Astrocyte of the cerebellum (primary cell): Measurements from ENCODE around the gene ZDHHC9.
"Not testable (repeated sequence)": the region's sequence is repeated elsewhere in the genome, so short reads cannot be mapped to it uniquely, and the experiment has no call there.

Experiments used
- DNase-seq: peaks from one replicate; pipeline ENCODE4 v3.0.0-alpha.2; 2011; ENCODE audit warnings: low read depth
- H3K4me3 ChIP-seq: 2 replicates; pipeline ENCODE4 v1.5.1; 2011; ENCODE audit warnings: mild to moderate bottlenecking, low read depth, low read length, moderate library complexity
- in situ Hi-C: cut with HindIII; loops from 2 replicates; pipeline ENCODE4 v1.10.0; 2017; ENCODE audit warnings: low sequenced_read_pairs
- TF ChIP-seq, protein P1 (sequence below): IDR thresholded peaks from 2 replicates; pipeline ENCODE4 v1.5.1; 2012; ENCODE audit warnings: low read length, low read depth, moderate library complexity, mild to moderate bottlenecking; ENCODE audit errors: missing control alignments

ZDHHC9 gene

DNA sequence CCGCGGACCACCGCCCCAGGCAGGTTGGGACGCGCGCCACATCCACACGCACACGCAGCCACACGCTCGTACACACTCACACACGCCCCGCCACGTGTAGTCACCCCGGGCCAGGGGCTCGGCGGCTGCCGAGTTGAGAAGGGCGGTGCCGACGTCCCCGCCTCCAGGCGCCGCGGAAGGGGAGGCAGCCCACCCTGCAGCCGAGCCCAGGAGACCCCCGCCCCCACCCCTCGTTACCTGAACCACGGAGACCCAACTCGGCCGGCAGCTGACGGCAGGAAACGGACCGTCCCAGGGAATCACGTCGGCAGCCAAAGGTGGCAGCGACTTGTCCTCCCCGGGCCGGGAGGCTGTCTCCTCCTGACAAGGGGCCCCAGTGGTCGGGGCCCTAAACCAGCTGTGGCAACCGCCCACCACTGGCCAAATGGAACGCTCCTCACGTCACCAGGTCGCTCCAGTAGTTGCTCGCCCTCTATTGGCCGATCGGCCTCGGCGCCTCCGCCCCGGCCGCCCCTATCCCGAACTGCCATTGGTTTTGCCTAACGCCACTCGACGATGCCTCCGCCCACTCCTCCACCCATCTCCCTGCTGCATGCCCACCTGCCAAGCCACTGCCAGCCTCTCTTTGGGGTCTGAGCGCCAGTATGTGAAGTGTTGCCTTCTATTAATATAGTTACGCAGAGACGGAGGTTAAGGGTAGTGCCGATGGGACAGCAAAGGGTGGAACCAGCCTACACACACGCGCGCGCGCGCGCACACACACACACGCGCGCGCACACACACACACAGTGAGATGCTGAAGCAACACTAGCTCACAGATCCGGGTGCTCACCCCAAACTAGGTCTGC, at the start of gene ZDHHC9:
TSS of gene ZDHHC9 (minus strand) at position 428 of the 848 bp plus-strand sequence. CDS start 1,941 bp downstream, outside the sequence.
- peak; percentile 55 for DNase-seq
- TF ChIP-seq, protein P1, sequence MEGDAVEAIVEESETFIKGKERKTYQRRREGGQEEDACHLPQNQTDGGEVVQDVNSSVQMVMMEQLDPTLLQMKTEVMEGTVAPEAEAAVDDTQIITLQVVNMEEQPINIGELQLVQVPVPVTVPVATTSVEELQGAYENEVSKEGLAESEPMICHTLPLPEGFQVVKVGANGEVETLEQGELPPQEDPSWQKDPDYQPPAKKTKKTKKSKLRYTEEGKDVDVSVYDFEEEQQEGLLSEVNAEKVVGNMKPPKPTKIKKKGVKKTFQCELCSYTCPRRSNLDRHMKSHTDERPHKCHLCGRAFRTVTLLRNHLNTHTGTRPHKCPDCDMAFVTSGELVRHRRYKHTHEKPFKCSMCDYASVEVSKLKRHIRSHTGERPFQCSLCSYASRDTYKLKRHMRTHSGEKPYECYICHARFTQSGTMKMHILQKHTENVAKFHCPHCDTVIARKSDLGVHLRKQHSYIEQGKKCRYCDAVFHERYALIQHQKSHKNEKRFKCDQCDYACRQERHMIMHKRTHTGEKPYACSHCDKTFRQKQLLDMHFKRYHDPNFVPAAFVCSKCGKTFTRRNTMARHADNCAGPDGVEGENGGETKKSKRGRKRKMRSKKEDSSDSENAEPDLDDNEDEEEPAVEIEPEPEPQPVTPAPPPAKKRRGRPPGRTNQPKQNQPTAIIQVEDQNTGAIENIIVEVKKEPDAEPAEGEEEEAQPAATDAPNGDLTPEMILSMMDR, result no peak
- in situ Hi-C loops, result no loop called here
- H3K4me3 ChIP-seq, result peak within 1 kb of the TSS; percentile 64

DNA sequence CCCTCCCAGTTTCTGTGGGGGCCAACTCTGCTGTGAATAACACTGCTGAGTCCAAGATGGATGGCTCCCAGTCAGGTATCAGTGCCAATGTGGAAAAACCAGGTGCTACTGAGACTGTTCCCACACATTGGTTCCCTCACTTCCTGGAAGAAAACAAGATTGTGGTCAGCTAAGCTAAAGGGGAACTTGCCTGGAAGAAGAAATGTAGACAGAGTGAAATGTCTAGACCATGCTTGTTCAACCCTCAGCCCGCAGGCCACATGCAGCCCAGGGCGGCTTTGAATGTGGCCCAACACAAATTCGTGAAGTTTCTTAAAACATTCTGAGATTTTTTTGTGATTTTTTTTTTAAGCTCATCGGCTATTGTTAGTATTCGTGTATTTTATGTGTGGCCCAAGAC, 33.7 kb upstream of the ZDHHC9 start:
- TF ChIP-seq, protein P1, result no peak
- H3K4me3 ChIP-seq, result no peak overlapping the region
- peak; percentile 19 for DNase-seq
- in situ Hi-C loops, result no loop called here

DNA sequence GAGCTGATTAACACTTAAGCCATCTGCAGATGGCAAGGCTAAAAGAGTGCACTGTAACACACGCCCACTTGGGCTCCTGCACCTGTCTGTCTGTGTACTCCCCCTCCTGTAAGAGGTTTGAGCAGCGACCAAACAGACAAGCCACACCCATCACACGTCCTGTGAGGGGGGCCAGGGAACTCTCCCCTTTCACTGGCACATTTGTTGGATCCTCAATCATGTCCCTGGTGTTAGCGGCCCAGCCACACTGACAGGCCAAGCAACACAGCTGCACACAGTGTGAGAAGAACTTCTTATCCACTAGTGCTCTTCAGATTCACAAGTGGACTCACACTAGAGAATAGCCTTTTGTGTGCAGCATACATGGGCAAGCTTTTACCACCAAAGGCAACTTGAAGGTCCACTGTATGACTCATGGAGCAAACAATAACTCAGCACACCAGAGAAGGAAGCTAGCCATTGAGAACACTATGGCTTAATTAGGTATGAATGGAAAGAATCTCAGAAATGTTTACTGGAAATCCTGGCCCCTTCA, 33.2 kb upstream of the ZDHHC9 start:
- H3K4me3 ChIP-seq, result no peak overlapping the region
- TF ChIP-seq, protein P1, result no peak
- in situ Hi-C loops, result no loop called here
- DNase-seq, result peak; percentile 64

DNA sequence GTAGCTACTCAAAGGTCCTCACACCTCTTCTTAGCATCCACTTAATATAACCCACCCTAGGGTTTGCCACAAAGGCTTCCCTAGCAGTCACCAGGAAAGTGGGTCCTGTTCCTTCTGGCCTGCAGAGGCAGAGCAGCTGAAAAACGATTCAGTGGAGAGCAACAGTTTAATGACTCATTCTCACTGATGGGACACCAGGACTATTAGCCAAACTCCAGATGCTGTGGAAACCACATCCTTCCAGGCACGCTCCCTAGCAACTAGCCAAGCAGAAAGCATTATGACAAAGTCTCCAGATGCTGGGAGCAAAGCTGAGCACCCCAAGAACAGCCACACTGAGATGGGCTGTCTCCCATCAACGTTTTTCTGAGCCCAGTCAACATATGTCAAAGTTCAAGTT, 32.0 kb upstream of the ZDHHC9 start:
- in situ Hi-C loops, result no loop called here
- DNase-seq, result peak; percentile 58
- TF ChIP-seq, protein P1, result peak; percentile 31
- H3K4me3 ChIP-seq, result no peak overlapping the region

DNA sequence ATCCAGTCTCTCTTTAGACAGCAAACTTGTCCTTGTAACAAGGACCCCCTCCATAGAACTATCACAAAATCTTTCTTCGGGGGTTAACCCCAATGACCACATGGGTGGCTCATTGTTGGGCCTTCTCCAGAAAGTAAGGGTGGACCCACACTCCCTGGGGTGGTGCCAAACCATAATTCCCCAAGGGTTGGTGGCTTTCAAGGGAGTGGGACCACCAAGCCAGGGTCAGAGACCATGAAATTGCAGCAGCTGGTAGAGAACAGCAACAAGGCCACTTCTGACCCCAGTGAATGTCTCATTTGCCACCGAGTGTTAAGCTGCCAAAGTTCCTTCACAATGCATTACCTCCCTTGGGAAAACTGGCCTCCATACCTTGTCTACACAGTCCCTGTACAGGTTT, 28.8 kb upstream of the ZDHHC9 start:
- no peak overlapping the region for H3K4me3 ChIP-seq
- TF ChIP-seq, protein P1, result no peak
- in situ Hi-C loops, result no loop called here
- DNase-seq, result no peak

DNA sequence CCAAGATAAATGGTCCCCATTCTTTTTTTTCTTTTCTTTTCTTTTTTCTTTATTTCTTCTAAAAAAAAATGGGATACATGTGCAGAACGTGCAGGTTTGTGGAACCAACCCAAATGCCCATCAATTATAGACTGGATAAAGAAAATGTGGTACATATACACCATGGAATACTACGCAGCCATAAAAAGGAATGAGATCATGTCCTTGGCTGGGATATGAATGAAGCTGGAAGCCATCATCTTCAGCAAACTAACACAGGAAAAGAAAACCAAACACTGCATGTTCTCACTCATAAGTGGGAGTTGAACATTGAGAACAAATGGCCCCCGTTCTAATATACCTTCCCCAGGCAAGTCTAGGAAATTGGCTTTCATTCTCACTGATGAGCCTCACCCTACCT, 22.6 kb upstream of the ZDHHC9 start:
- in situ Hi-C loops, DNase-seq, H3K4me3 ChIP-seq: not testable (repeated sequence)

DNA sequence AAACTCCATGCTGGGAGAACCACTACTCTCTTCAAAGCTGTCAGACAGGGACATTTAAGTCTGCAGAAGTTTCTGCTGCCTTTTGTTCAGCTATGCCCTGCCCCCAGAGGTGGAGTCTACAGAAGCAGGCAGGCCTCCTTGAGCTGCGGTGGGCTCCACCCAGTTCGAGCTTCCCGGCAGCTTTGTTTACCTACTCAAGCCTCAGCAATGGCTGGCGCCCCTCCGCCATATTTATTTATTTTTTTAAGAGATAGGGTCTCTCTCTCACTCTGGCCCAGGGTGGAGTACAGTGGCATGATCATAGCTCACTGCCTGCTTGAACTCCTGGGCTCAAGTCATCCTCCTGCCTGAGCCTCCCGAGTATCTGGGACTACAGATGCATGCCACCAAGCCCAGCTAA, 15.4 kb upstream of the ZDHHC9 start:
- in situ Hi-C loops, H3K4me3 ChIP-seq, DNase-seq: not testable (repeated sequence)

DNA sequence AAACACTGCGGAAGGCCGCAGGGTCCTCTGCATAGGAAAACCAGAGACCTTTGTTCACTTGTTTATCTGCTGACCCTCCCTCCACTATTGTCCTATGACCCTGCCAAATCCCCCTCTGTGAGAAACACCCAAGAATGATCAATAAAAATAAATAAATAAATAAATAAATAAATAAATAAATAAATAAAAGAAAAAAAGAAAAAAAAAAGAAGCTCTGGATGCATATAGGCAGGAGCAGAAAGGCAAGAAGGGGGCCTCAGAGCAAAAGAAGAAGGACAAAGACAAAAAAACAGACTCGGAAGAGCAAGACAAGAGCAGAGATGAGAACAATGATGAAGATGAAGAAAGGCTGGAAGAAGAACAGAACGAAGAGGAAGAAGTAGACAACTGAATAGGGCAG, 8.1 kb upstream of the ZDHHC9 start:
- in situ Hi-C loops, H3K4me3 ChIP-seq, DNase-seq: not testable (repeated sequence)
